GM21723 (cell line): ENCODE measurements around the gene ADARB2.
"Not testable (repeated sequence)": the region's sequence is repeated elsewhere in the genome, so short reads cannot be mapped to it uniquely, and the experiment has no call there.

Experiments
- ATAC-seq: cut with Tn5 transposase; IDR thresholded peaks from one replicate; pipeline ENCODE4 v1.9.1; 2021; ENCODE audit warnings: mild to moderate bottlenecking, moderate library complexity; ENCODE audit not compliant: unreplicated experiment

ADARB2 gene

DNA sequence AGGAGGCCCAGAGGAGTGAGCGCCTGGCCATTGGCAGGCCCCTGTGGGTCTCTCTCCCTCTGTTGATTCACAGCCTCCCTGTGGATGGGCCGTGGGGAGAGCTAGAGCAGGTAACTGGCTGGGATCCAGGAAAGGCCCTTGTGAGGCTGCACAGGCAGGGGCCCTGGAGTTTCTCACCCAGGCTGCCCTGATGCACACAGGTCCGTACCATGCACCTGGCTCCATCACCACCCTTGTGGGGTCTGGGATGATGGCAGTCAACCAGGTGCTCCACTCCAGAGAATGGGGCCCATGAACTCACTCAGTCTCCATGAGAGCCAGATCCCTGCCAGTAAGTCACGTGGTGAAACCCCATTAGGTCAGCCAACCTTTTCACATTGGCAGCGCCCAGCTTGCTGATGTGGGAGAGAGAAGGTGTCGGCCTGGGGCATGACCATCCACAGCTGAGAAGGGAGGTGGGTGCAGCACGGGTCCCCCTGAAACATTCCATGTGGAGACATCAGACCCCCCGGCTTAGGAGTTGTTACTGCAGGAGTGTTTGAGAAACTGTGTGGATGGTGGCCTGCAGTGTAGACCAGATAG, 320.8 kb downstream of the ADARB2 start:
- ATAC-seq, result no peak

DNA sequence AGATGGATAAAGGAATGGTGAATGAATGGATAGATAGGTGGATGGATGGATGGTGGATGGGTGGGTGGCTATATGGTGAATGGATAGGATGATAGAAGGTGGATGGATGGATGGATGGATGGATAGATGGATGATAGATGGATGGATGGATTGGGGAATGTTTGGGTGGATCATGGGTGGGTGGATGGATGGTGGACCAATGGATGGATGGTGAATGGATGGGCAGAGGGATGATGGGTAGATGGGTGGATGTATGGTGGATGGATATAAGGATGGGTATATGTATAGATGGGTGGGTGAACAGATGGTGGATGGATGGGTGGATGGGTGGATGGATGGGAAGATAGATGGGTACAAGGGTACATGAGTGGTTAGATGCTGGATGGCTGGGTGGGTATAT, 322.4 kb downstream of the ADARB2 start:
- no peak for ATAC-seq

DNA sequence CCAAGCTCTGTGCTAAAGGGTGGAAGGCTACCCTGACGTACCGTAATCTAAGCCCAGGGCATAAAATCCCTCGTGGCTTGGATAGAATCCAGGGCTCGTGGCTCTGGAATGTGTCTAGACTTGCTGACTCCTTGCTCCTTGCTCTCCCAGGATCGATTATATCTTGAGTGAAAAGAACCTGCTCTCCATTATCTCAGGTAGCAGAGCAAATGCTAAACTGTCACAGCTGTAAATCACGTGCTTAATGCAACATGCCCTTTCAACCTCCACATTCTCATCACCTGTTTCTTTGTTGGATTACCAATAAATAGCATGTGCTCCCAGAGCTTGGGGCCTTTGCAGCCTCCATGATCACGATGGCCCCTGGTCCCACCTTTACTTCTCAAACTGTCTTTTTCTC, 323.0 kb downstream of the ADARB2 start:
- ATAC-seq, result not testable (repeated sequence)

DNA sequence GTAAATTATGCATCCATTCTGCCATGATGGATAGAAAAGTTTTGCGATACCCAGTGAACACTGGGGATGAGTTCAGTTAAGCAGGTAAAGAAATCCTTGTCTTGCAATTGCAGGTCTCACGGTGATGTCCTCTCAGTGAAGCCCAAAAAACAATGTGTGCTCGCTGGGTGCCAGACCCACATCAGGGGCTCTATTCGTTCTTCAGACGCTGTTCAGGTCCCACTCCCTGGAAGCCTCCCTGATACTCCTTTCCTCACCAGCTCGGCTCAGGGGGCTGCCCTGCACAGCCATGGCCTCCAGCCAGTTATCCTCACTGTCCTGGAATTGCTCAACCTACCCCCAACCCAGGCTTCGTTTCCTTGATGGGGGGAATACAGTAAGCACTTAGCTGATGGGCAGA, 323.5 kb downstream of the ADARB2 start:
- no peak for ATAC-seq

DNA sequence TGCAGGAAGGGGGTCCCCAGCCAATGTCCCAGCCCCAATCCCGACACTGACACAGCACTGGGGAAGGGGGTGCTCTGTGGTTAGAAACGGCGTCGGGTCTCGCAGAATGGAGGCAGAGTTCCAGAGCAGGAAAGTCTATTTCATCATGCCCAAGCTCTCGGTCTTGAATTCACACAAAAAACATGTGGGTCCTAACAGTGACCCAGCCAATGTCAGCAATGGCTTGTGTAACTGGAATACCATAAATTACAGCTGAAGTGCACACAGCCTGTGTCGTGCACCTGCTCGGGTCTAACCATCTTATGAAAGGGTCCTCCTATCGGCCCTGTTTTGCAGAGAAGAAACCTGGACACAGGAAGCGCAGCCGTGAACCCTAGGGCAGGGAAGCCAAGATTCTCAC, 324.1 kb downstream of the ADARB2 start:
- ATAC-seq, result no peak

- no peak for ATAC-seq
These were observed 324.7 kb downstream of the ADARB2 start for GRCh38 chr10:1412531-1413189.

- ATAC-seq, result no peak
These were observed 325.4 kb downstream of the ADARB2 start for GRCh38 chr10:1411956-1412355.

- ATAC-seq, result no peak
These were observed 325.9 kb downstream of the ADARB2 start for GRCh38 chr10:1411451-1411850.

- no peak for ATAC-seq
These were observed 326.6 kb downstream of the ADARB2 start for GRCh38 chr10:1410469-1411395.

DNA sequence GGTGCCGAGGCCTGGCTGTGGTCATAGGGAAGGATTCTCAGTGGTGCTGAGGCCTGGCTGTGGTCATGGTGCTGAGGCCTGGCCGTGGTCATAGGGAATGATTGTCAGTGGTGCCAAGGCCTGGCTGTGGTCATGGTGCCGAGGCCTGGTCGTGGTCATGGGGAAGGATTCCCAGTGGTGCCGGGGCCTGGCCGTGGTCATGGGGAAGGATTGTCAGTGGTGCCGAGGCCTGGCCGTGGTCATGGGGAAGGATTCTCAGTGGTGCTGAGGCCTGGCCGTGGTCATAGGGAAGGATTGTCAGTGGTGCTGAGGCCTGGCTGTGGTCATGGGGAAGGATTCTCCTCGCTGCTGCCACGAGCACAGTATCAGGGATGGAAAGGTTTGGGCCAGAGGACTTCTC, 327.3 kb downstream of the ADARB2 start:
- no peak for ATAC-seq

- ATAC-seq, result no peak
These were observed 327.9 kb downstream of the ADARB2 start for GRCh38 chr10:1409392-1409791.

DNA sequence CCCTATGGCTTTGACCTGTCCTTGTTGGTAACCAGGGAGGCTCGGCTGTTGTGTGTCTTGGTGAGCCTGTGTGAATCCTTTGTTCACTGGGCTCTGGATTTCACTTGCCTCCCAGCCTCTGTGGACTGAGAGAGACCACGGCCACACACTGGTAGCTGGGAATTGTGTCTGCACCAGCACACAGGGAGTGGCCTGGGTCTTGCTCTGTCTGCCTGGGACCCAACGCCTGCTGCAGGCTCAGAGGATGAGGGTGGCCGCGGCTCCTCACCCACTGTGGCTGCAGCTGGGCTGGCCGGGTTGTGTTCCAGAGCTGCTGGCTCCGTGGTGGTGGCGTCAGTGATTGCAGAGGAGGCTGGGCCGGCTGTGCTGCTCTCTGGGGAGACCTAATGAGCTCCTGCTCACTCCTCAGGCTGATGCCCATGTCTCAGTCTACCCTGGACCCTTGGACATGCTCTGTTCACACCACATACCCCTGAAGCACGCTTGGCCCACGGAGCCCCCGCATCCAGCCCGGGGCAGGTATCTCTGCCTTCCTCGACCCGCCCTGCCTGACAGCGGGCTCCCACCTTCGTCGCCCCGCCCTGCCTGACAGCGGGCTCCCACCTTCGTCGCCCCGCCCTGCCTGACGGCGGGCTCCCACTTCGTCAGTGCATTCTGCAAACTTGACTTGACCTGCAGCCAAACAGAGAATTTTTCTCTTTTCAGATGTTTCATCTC, 328.5 kb downstream of the ADARB2 start:
- no peak for ATAC-seq

DNA sequence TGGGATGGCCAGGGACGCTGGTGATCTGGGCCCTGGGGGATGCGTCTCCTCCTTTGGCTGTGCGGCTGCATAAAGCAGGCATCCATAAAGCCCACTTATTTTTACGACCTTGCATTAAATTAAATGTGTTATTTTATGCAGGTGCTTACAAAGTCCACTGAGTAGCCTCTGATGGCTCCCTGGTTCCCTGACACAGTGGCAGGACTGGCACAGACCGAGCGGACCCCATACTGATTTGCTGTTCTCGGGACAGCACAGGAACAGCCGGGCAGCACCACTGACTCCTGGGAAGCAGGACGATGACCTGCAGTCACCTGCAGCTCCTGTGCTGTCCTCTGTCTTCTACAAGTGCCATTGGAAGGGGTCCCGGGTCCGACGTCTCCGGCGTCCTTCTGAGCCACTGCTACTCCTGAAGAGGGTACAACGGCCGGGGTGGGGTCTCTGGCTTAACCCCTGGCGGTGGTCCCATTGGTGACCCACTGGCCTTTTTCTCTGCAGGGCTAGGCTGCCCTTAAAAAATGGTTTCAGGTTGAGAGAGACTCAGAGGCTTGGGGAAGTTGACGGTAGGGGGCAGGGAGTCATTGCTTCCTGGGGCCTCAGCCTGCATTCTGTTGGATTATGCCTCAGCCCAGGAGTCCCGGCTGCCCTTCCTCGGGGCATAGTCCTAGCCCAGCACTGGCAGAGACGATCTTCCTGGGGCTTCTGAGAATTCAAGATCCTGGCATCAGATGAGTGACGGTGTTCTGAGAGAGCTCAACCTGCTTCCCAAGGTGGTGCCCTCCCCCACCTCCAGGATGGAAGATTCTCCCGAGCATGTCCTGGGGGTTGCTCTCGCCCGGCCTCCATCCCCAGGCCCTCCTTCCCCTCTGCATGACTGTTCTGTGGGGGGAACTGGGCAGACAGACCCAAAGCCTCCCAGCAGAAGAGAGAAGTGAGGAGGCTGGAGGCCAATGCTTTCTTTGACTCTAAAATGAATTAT, 330.1 kb downstream of the ADARB2 start:
- ATAC-seq, result no peak

DNA sequence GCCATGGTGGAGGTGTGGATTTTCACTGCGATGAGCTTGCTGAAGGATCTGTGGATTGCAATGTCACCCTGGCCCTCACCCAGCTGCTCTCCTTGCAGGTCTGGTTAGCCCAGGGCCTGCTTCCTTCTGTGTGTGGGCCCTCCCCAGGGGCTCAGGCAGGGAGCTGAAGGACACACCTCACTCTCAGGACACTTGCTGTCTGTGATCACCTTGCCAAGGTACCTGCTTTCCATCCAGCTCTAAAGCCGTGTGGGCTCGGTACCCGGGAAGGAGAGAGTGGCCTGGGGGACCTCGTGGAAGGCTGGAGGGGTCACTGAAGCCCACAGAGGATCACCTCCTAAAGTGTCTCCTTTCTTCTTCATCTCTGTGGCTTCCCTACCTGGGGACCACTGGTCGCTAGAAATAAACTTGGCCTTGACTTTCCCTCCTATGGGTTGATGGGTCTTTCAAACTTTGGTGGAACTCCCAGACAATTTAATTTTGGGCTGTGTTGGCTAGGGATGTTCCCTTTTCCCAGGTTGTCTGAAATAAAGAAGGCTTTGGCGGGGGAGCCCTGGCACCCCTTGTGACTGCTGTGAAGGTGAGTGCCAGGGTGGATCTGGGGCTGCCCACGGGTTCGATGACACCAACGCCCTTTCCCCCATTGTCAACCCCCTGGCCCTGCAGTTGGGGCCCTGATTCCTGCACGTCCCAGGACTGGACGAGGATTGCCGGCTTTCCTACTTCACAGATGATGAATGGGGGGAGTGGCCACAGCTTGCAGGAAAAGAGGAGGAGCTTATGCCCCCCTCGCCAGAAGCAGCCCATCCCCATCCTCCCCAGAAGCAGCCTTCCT, 331.0 kb downstream of the ADARB2 start:
- ATAC-seq, result no peak

- no peak for ATAC-seq
These were observed 332.7 kb downstream of the ADARB2 start for GRCh38 chr10:1404323-1405260.

DNA sequence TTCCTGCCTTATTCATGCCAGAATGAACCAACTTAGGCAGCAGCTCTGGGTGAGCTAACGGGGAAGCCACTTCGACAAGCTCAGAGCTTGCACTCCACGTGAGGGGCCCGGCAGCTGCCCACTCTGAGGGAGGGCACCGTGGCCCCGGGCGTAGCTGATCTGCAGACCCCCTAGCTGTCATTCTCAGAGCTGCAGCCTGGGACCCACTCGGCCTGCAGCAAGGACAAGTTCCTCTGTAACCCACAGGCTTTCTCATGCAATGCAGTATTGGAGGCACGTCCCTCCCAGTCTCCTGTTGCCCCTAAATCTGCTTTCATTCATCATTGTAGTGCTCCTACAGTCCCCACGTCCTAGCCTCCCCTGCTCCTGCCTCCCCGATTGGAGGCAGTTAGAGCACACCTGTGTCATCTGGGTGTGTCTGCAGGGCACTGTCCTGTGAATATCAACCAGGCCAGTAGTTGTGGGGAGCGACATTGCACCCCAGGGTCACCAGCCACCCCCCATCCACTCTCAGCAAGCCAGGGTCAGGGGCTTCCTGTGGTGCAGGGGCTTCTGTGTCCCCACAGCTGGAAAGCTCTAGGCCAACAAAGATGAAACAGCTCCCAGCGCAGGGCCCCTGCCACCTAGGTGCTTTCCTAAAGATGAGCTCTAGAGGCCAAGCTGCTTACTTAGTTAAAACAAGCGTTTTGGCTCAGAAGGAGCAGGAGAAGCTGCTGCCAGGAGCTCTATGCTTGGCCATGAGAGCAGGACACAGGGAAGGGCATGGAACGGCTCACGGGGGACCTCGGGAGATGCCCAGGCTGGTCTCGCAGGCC, 333.6 kb downstream of the ADARB2 start:
- no peak for ATAC-seq

- ATAC-seq, result no peak
These were observed 334.4 kb downstream of the ADARB2 start for GRCh38 chr10:1402816-1403507.
